Muscle of arm (tissue), 12 donors: ENCODE results near the gene ZNF544. TPM values are rescaled to one million over a fixed set of nuclear protein-coding genes. Genes with fewer than 3 reads are reported as not detected.

Source experiments
- DNase-seq: peaks from one replicate; pipeline ENCODE4 v3.0.0-alpha.2; 2013
- polyA plus RNA-seq, 12 donors: library from polyadenylated mRNA; unstranded; fragments of 120-200 nt; gene quantifications; one replicate each; pipeline ENCODE4 v1.2.1, GENCODE V29; 2013; ENCODE audit not compliant: insufficient read length in 12 of 12

The ZNF544 gene
- polyA plus RNA-seq, 12 donors: 13.0 to 24.3 (median 16.1) TPM; not detected in 1

- DNase-seq: no peak
These were observed 75.5 kb downstream of the ZNF544 start for GRCh38 chr19:58304255-58304654.

DNA sequence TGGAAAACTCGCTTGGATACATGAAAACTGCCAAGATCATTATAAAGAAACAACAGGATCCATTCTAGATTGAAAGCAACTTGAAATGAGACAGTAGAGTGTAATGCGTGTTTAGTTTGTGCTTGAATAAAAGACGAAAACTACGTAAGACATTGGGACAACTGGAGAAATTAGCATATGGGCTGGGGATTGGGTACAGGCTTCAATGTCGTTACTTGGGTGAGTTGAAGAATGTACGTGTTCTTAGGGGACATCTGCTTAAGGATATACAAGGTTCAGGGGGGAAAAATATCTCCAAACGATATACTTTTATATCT is 76.0 kb downstream of the ZNF544 start:
- DNase-seq: no peak

GRCh38 chr19:58305065-58305931 is 76.6 kb downstream of the ZNF544 start, which contains the start of gene ERVK3-1:
ERVK3-1 (plus strand) TSS chr19:58305377; CDS start chr19:58312169, 6,792 bp downstream.
- peak; percentile 96 for DNase-seq

- DNase-seq: no peak
These were observed 77.2 kb downstream of the ZNF544 start for GRCh38 chr19:58305932-58306323.

DNA sequence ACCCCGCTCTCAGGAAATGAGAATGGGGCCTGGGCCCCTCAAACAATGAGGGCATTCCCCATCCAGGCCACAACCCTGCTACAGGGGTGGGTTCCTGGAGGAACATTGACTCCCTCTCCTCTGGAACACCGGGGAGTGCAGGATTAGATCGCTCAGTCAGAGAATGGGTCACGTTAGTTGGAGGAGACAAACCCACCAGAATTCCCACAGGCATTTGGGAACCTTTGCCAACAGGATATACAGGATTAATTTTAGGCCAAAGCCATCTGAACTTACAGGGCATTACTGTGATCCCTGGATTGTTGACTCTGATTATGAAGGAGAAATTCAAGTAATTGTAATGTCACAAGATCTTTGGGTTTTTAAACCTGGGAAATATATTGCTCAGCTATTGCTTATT is 79.0 kb downstream of the ZNF544 start:
- no peak for DNase-seq

GRCh38 chr19:58310685-58311084 is 82.0 kb downstream of the ZNF544 start:
- peak; percentile 7 for DNase-seq

GRCh38 chr19:58311345-58311865 is 82.7 kb downstream of the ZNF544 start:
- no peak for DNase-seq

Other genes starting within 250 kb of the ZNF544 start
- 10 to 100 TPM in 11 of 12 donors, not detected in 1; 10.5 to 27.5 (median 13.2) TPM for gene ZNF606, start 226.1 kb upstream of the ZNF544 start, polyA plus RNA-seq
- 1 to 10 TPM in 2 of 12 donors, under 1 TPM in 8, not detected in 2; 0.43 to 2.0 (median 0.68) TPM for gene ZSCAN1, start 194.9 kb upstream of the ZNF544 start, polyA plus RNA-seq
- 10 to 100 TPM in 11 of 12 donors, not detected in 1; 10.4 to 29.7 (median 14.2) TPM for gene ZNF135, start 169.6 kb upstream of the ZNF544 start, polyA plus RNA-seq
- 10 to 100 TPM in 11 of 12 donors, not detected in 1; 47.2 to 70.3 (median 55.2) TPM for gene ZSCAN18, start 130.7 kb upstream of the ZNF544 start, polyA plus RNA-seq
- 10 to 100 TPM in 11 of 12 donors, not detected in 1; 10.5 to 14.9 (median 13.2) TPM for gene ZNF329, start 78.1 kb upstream of the ZNF544 start, polyA plus RNA-seq
- 10 to 100 TPM in 4 of 12 donors, 1 to 10 TPM in 7, not detected in 1; 7.6 to 21.2 (median 9.4) TPM for gene ZNF274, start 45.9 kb upstream of the ZNF544 start, polyA plus RNA-seq
- gene ZNF8, start 50.0 kb downstream of the ZNF544 start, polyA plus RNA-seq: 1 to 10 TPM in 11 of 12 donors, not detected in 1; 4.0 to 7.0 (median 5.6) TPM
- 10 to 100 TPM in 11 of 12 donors, not detected in 1; 25.9 to 51.7 (median 28.4) TPM for gene ERVK3-1, start 76.5 kb downstream of the ZNF544 start, polyA plus RNA-seq
- gene ZSCAN22, start 98.1 kb downstream of the ZNF544 start, polyA plus RNA-seq: 1 to 10 TPM in 10 of 12 donors, not detected in 2; 2.6 to 4.0 (median 3.1) TPM
- 1 to 10 TPM in 10 of 12 donors, not detected in 2; 2.3 to 6.0 (median 2.9) TPM for gene A1BG, start 124.6 kb downstream of the ZNF544 start, polyA plus RNA-seq
- 1 to 10 TPM in 10 of 12 donors, not detected in 2; 1.6 to 3.0 (median 1.9) TPM for gene ZNF497, start 133.8 kb downstream of the ZNF544 start, polyA plus RNA-seq
- 1 to 10 TPM in 8 of 12 donors, under 1 TPM in 3, not detected in 1; 0.65 to 8.8 (median 1.2) TPM for gene ZNF837, start 152.1 kb downstream of the ZNF544 start, polyA plus RNA-seq
- gene RPS5, start 158.4 kb downstream of the ZNF544 start, polyA plus RNA-seq: 1,000 to 10,000 TPM in 9 of 12 donors, 100 to 1,000 TPM in 2, not detected in 1; 942 to 1,724 (median 1,496) TPM
- gene RNF225, start 166.7 kb downstream of the ZNF544 start, polyA plus RNA-seq: under 1 TPM in 1 of 12 donors, not detected in 11; 0.57 TPM
- gene ZNF584, start 179.7 kb downstream of the ZNF544 start, polyA plus RNA-seq: 1 to 10 TPM in 10 of 12 donors, not detected in 2; 4.6 to 7.0 (median 5.9) TPM
- gene ZNF132, start 211.2 kb downstream of the ZNF544 start, polyA plus RNA-seq: 1 to 10 TPM in 11 of 12 donors, not detected in 1; 3.4 to 6.5 (median 5.3) TPM
- 1 to 10 TPM in 10 of 12 donors, not detected in 2; 2.3 to 4.4 (median 3.1) TPM for gene ZNF324B, start 222.7 kb downstream of the ZNF544 start, polyA plus RNA-seq
- gene ZNF324, start 238.2 kb downstream of the ZNF544 start, polyA plus RNA-seq: 10 to 100 TPM in 1 of 12 donors, 1 to 10 TPM in 10, not detected in 1; 3.8 to 11.7 (median 4.6) TPM
- 10 to 100 TPM in 1 of 12 donors, 1 to 10 TPM in 10, not detected in 1; 4.8 to 10.4 (median 6.8) TPM for gene ZNF446, start 247.4 kb downstream of the ZNF544 start, polyA plus RNA-seq